NCI-H748 (cell line): ENCODE results near the gene BMP7.
"Not testable (repeated sequence)": the region's sequence is repeated elsewhere in the genome, so short reads cannot be mapped to it uniquely, and the experiment has no call there.

Experiments used
- DNase-seq: peaks from one replicate; lab custom pipeline; 2025; ENCODE audit not compliant: unreplicated experiment; lab: John Stamatoyannopoulos, UW

Gene BMP7

GRCh38 chr20:57267158-57267821 lies 849 bp upstream of the BMP7 start:
- no peak for DNase-seq

- DNase-seq = peak; percentile 52
Observed at GRCh38 chr20:57265997-57266290, 497 bp downstream of the BMP7 start.

- peak; percentile 39 for DNase-seq
Observed at GRCh38 chr20:57265336-57265996, 975 bp downstream of the BMP7 start.

GRCh38 chr20:57264908-57265335 lies 1.5 kb downstream of the BMP7 start:
- not testable (repeated sequence) for DNase-seq

- peak; percentile 41 for DNase-seq
Observed at GRCh38 chr20:57263801-57264792, 2.3 kb downstream of the BMP7 start.

GRCh38 chr20:57262784-57263609 lies 3.4 kb downstream of the BMP7 start:
- no peak for DNase-seq

- no peak for DNase-seq
Observed at GRCh38 chr20:57262301-57262700, 4.1 kb downstream of the BMP7 start.

GRCh38 chr20:57261457-57262251 lies 4.8 kb downstream of the BMP7 start:
- no peak for DNase-seq

GRCh38 chr20:57260934-57261333 lies 5.5 kb downstream of the BMP7 start:
- DNase-seq = no peak

- DNase-seq = peak; percentile 85
Observed at GRCh38 chr20:57259938-57260921, 6.2 kb downstream of the BMP7 start.

GRCh38 chr20:57259121-57259937 lies 7.1 kb downstream of the BMP7 start:
- peak; percentile 83 for DNase-seq

GRCh38 chr20:57257701-57258453 lies 8.6 kb downstream of the BMP7 start:
- peak; percentile 48 for DNase-seq

GRCh38 chr20:57256908-57257307 lies 9.5 kb downstream of the BMP7 start:
- no peak for DNase-seq

- no peak for DNase-seq
Observed at GRCh38 chr20:57256205-57256604, 10.2 kb downstream of the BMP7 start.

GRCh38 chr20:57255183-57255582 lies 11.3 kb downstream of the BMP7 start:
- DNase-seq = no peak

GRCh38 chr20:57252559-57253162 lies 13.8 kb downstream of the BMP7 start:
- no peak for DNase-seq

GRCh38 chr20:57251949-57252348 lies 14.5 kb downstream of the BMP7 start:
- DNase-seq = no peak
